ENCODE measurements around the gene PDP2.

DNA sequence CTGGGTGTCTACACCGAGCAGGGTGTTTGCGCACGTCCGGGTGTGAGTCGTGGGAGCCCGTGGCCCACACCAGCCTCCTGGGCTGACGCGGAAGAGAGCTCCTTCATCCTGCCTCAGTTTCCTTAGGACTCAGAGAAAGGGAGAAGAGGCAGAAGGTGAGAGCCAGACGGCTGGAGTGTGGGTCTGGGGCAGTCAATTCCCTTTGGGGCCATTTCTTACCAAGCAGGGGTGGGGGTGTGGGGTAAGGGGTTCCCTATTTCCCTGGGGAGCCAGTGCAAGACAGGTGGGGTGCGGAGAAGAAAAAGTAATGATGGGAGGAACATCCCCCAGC, 35.3 kb upstream of the PDP2 start:
- TF ChIP-seq, protein P1, sequence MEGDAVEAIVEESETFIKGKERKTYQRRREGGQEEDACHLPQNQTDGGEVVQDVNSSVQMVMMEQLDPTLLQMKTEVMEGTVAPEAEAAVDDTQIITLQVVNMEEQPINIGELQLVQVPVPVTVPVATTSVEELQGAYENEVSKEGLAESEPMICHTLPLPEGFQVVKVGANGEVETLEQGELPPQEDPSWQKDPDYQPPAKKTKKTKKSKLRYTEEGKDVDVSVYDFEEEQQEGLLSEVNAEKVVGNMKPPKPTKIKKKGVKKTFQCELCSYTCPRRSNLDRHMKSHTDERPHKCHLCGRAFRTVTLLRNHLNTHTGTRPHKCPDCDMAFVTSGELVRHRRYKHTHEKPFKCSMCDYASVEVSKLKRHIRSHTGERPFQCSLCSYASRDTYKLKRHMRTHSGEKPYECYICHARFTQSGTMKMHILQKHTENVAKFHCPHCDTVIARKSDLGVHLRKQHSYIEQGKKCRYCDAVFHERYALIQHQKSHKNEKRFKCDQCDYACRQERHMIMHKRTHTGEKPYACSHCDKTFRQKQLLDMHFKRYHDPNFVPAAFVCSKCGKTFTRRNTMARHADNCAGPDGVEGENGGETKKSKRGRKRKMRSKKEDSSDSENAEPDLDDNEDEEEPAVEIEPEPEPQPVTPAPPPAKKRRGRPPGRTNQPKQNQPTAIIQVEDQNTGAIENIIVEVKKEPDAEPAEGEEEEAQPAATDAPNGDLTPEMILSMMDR (conservative IDR thresholded peaks at IDR 0.05 in 1 of 2, IDR thresholded peaks at IDR 0.05 in 1 of 2; ENCODE audit: extremely low read depth in 1 of 2, insufficient read depth in 1 of 2, low read depth in 1 of 2, low read length in 2 of 2) = no peak
- TF ChIP-seq EZH2 (IDR thresholded peaks at IDR 0.05; ENCODE audit: borderline replicate concordance, low read length) = no peak
